ENCODE measurements around the gene CDCA4. TPM values are rescaled to one million over a fixed set of nuclear protein-coding genes. Genes with fewer than 3 reads are reported as not detected.
A peak's percentile ranks its signal among the peaks of the same experiment; 100 is the strongest.

The CDCA4 gene
- total and polyA plus RNA-seq, 2 donors (not counting 1 experiment from before 2014, with no cell fraction given) = 6.3 to 11.7 TPM

- Histone ChIP-seq H3K27me3 (replicated peaks in 1 of 4; ENCODE audit: control extremely low read depth in 1 of 4, control insufficient read depth in 3 of 4, insufficient read depth in 4 of 4, low read length in 3 of 4) (peaks cover 0 to 32% (median 15%) of the 10 kb centered on the region in 4 experiments), H4K20me1 (ENCODE audit: control insufficient read depth, insufficient read depth, low read length, poor library complexity, severe bottlenecking) (peaks cover 9% of the 10 kb centered on the region), H3K36me3 (replicated peaks in 1 of 2; ENCODE audit: control extremely low read depth in 1 of 2, control insufficient read depth in 1 of 2, extremely low read depth in 1 of 2, insufficient read depth in 2 of 2, low read length in 1 of 2) (no peaks in the 10 kb centered on the region), H3K79me2 (ENCODE audit: control insufficient read depth, insufficient read depth, low read length) (no peaks in the 10 kb centered on the region), H3K4me2 (replicated peaks; ENCODE audit: low read depth, low read length, poor library complexity, severe bottlenecking) (peak within 1 kb of the TSS; percentile 89), H3K9ac (ENCODE audit: low read length) (no peak within 1 kb of the TSS), H3K4me3 (ENCODE audit: control extremely low read depth in 1 of 5, extremely low read depth in 1 of 5, insufficient read depth in 1 of 5, low read depth in 2 of 5, low read length in 4 of 5) (peak within 1 kb of the TSS in 3 of 5 experiments; percentile 20 to 54 (median 25)), H3K9me3 (ENCODE audit: control extremely low read depth in 1 of 3, control insufficient read depth in 2 of 3, insufficient read depth in 1 of 3, low read length in 2 of 3) (peaks cover 0 to 11% (median 0%) of the 10 kb centered on the region in 3 donors), H2AFZ (ENCODE audit: insufficient read depth, low read depth, low read length, poor library complexity, severe bottlenecking) (peak within 1 kb of the TSS; percentile 22), H3K4me1 (ENCODE audit: control insufficient read depth in 2 of 2, insufficient read depth in 2 of 2, low read length in 2 of 2) (peaks cover 20 to 24% of the 10 kb centered on the region in 2 donors), H3K27ac (ENCODE audit: low read length in 2 of 2) (no peak within 1 kb of the TSS)
- ATAC-seq (ENCODE audit: low read depth) (peak; percentile 69), DNase-seq (peak; percentile 55)
- POLR2A ChIA-PET = no interaction called here
- 4% methylated on average over 111 of the region's 111 CpGs for WGBS (ENCODE audit: insufficient coverage)
- TF ChIP-seq, protein P1, sequence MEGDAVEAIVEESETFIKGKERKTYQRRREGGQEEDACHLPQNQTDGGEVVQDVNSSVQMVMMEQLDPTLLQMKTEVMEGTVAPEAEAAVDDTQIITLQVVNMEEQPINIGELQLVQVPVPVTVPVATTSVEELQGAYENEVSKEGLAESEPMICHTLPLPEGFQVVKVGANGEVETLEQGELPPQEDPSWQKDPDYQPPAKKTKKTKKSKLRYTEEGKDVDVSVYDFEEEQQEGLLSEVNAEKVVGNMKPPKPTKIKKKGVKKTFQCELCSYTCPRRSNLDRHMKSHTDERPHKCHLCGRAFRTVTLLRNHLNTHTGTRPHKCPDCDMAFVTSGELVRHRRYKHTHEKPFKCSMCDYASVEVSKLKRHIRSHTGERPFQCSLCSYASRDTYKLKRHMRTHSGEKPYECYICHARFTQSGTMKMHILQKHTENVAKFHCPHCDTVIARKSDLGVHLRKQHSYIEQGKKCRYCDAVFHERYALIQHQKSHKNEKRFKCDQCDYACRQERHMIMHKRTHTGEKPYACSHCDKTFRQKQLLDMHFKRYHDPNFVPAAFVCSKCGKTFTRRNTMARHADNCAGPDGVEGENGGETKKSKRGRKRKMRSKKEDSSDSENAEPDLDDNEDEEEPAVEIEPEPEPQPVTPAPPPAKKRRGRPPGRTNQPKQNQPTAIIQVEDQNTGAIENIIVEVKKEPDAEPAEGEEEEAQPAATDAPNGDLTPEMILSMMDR (IDR thresholded peaks at IDR 0.05) = no peak
- no peak for TF ChIP-seq EZH2 (IDR thresholded peaks at IDR 0.05; ENCODE audit: borderline replicate concordance, insufficient read depth, low read depth, low read length, poor library complexity, severe bottlenecking)
- Mint-ChIP-seq H3K27me3 (peaks cover 29% of the 10 kb centered on the region), H3K4me1 (peaks cover 12% of the 10 kb centered on the region), H3K4me3 (peak within 1 kb of the TSS; percentile 84), H3K27ac (peak within 1 kb of the TSS; percentile 15), H3K9me3 (ENCODE audit: insufficient read depth) (no peaks in the 10 kb centered on the region)
- CTCF ChIA-PET = interaction anchor here (6.7 kb wide), 1 partner anchor 67 kb away, joined by 132 read pairs; no protein-coding TSS in a partner anchor
- intact Hi-C loops (cut with micrococcal nuclease) = loop anchor here (2.0 kb wide), 3 partner anchors 43 to 113 kb away; partner anchors contain the start of gene CDCA4
These were observed 42.9 kb downstream of the CDCA4 start, which contains the start of gene AHNAK2 for GRCh38 chr14:104977681-104978653. AHNAK2 (minus strand) TSS chr14:104978374; CDS start chr14:104978237, 137 bp downstream.
